Hair follicle dermal papilla cell (primary cell): ENCODE data around the gene CLDN9. TPM values are rescaled to one million over a fixed set of nuclear protein-coding genes. Genes with fewer than 3 reads are reported as not detected.

Experiments
- small RNA-seq: library from RNA; depleted of rRNA; stranded (forward); fragments of <200 nt; gene quantifications from one replicate; pipeline ENCODE3, GENCODE V24; 2012
- total RNA-seq: library from RNA; depleted of rRNA; stranded (reverse); fragments of >200 nt; gene quantifications from 2 replicates; pipeline ENCODE4 v1.2.3, GENCODE V29; 2012

CLDN9 gene
- total RNA-seq, result not detected in 2 replicates

GRCh38 chr16:3012828-3013420 is at the start of gene CLDN9:
CLDN9 (plus strand) TSS chr16:3012923; CDS start chr16:3013363, 440 bp downstream.

GRCh38 chr16:2963723-2964474 is 48.8 kb upstream of the CLDN9 start, which contains the start of gene KREMEN2:
KREMEN2 (plus strand) TSS chr16:2964275; CDS start chr16:2964521, 246 bp downstream.

GRCh38 chr16:2968738-2969544 is 43.8 kb upstream of the CLDN9 start, which contains the start of gene PAQR4:
PAQR4 (plus strand) TSS chr16:2969348; CDS start chr16:2969675, 327 bp downstream.

GRCh38 chr16:2980227-2981176 is 32.2 kb upstream of the CLDN9 start, which contains the start of gene PKMYT1:
PKMYT1 (minus strand) TSS chr16:2980446; CDS start chr16:2979657, 789 bp downstream.

GRCh38 chr16:3017794-3018506 is 5.2 kb downstream of the CLDN9 start, which contains the start of gene CLDN6:
CLDN6 (minus strand) TSS chr16:3018183; CDS start chr16:3016021, 2,162 bp downstream.

GRCh38 chr16:3020247-3020603 is 7.5 kb downstream of the CLDN9 start, which contains the start of gene TNFRSF12A:
TNFRSF12A (plus strand) TSS chr16:3020368; CDS start chr16:3020398, 30 bp downstream.

GRCh38 chr16:3023669-3024478 is 11.2 kb downstream of the CLDN9 start, which contains the start of the genes HCFC1R1 and THOC6:
HCFC1R1 (minus strand) TSS chr16:3023942; CDS start chr16:3023941, 1 bp downstream.
THOC6 (plus strand) TSS chr16:3024035; CDS start chr16:3024327, 292 bp downstream.

GRCh38 chr16:3036726-3037315 is 24.1 kb downstream of the CLDN9 start, which contains the start of gene BICDL2:
BICDL2 (minus strand) TSS chr16:3036944; CDS start chr16:3035496, 1,448 bp downstream.

GRCh38 chr16:3045758-3046640 is 33.3 kb downstream of the CLDN9 start, which contains the start of gene MMP25:
MMP25 (plus strand) TSS chr16:3046561; CDS start chr16:3046918, 357 bp downstream.

Small RNA genes lying within 50 kb of the gene (small RNA-seq; reads per million reads assigned to genes)
- gene LINC00514, result not detected

Other genes starting within 250 kb of the CLDN9 start
- 177 and 362 TPM in 2 replicates for gene ELOB, start 235.6 kb upstream of the CLDN9 start, total RNA-seq
- not detected in 2 replicates for gene PRSS33, start 225.4 kb upstream of the CLDN9 start, total RNA-seq
- gene PRSS41, start 214.5 kb upstream of the CLDN9 start, total RNA-seq, result not detected in 2 replicates
- 0.49 TPM in 1 of 2 replicates, not detected in the other for gene PRSS21, start 195.7 kb upstream of the CLDN9 start, total RNA-seq
- gene ZG16B, start 182.6 kb upstream of the CLDN9 start, total RNA-seq, result not detected in 2 replicates
- gene PRSS22, start 154.8 kb upstream of the CLDN9 start, total RNA-seq, result not detected in 2 replicates
- gene FLYWCH2, start 129.7 kb upstream of the CLDN9 start, total RNA-seq, result 45.9 and 60.1 TPM in 2 replicates
- 33.8 and 34.7 TPM in 2 replicates for gene FLYWCH1, start 101.0 kb upstream of the CLDN9 start, total RNA-seq
- not detected in 2 replicates for gene KREMEN2, start 48.6 kb upstream of the CLDN9 start, total RNA-seq
- gene PAQR4, start 43.6 kb upstream of the CLDN9 start, total RNA-seq, result 2.6 and 3.3 TPM in 2 replicates
- gene PKMYT1, start 32.5 kb upstream of the CLDN9 start, total RNA-seq, result 1.9 and 2.2 TPM in 2 replicates
- 0.12 and 0.16 TPM in 2 replicates for gene CLDN6, start 5.3 kb downstream of the CLDN9 start, total RNA-seq
- gene TNFRSF12A, start 7.4 kb downstream of the CLDN9 start, total RNA-seq, result 189 and 267 TPM in 2 replicates
- 36.1 and 43.3 TPM in 2 replicates for gene HCFC1R1, start 11.0 kb downstream of the CLDN9 start, total RNA-seq
- gene THOC6, start 11.1 kb downstream of the CLDN9 start, total RNA-seq, result 32.0 and 35.0 TPM in 2 replicates
- not detected in 2 replicates for gene BICDL2, start 24.0 kb downstream of the CLDN9 start, total RNA-seq
- gene MMP25, start 33.6 kb downstream of the CLDN9 start, total RNA-seq, result 0.12 and 0.16 TPM in 2 replicates
- 0.36 and 3.4 TPM in 2 replicates for gene IL32, start 52.7 kb downstream of the CLDN9 start, total RNA-seq
- not detected in 2 replicates for gene ZSCAN10, start 86.4 kb downstream of the CLDN9 start, total RNA-seq
- 19.8 and 21.1 TPM in 2 replicates for gene ZNF205, start 99.7 kb downstream of the CLDN9 start, total RNA-seq
- gene ZNF213, start 122.1 kb downstream of the CLDN9 start, total RNA-seq, result 10.1 and 11.7 TPM in 2 replicates
- not detected in 2 replicates for gene OR1F1, start 175.3 kb downstream of the CLDN9 start, total RNA-seq
- 9.2 and 9.5 TPM in 2 replicates for gene ZNF200, start 222.2 kb downstream of the CLDN9 start, total RNA-seq
- 0.12 and 0.16 TPM in 2 replicates for gene MEFV, start 243.7 kb downstream of the CLDN9 start, total RNA-seq